NAMALWA (cell line): Measurements from ENCODE around the gene VPS51.
"Not testable (repeated sequence)": the region's sequence is repeated elsewhere in the genome, so short reads cannot be mapped to it uniquely, and the experiment has no call there.

Experiments
- DNase-seq: peaks from one replicate; pipeline ENCODE4 v3.0.0-alpha.2; 2015; ENCODE audit warnings: low spot score

VPS51 gene

DNA sequence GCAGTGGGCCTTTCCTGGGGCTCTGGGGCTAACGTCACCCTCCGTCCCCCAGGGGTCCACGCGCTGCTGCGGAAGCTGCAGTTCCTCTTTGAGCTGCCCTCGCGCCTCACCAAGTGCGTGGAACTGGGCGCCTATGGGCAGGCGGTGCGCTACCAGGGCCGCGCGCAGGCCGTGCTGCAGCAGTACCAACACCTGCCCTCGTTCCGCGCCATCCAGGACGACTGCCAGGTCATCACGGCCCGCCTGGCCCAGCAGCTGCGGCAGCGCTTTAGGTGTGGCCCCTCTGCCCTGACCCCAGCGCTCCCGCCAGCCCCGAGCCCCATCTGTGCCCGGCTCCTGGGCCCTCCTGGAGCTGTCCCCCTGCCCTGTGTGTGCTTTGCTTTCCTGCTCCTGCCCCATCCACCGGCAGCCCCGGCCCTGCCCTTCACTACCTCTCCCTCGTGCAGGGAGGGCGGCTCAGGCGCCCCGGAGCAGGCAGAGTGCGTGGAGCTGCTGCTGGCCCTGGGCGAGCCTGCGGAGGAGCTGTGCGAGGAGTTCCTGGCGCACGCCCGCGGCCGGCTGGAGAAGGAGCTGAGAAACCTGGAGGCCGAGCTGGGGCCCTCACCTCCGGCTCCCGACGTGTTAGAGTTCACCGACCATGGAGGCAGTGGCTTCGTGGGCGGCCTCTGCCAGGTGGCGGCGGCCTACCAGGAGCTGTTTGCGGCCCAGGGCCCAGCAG, 11.9 kb downstream of the VPS51 start:
- DNase-seq = no peak

GRCh38 chr11:65108469-65109123, 12.6 kb downstream of the VPS51 start:
- no peak for DNase-seq

DNA sequence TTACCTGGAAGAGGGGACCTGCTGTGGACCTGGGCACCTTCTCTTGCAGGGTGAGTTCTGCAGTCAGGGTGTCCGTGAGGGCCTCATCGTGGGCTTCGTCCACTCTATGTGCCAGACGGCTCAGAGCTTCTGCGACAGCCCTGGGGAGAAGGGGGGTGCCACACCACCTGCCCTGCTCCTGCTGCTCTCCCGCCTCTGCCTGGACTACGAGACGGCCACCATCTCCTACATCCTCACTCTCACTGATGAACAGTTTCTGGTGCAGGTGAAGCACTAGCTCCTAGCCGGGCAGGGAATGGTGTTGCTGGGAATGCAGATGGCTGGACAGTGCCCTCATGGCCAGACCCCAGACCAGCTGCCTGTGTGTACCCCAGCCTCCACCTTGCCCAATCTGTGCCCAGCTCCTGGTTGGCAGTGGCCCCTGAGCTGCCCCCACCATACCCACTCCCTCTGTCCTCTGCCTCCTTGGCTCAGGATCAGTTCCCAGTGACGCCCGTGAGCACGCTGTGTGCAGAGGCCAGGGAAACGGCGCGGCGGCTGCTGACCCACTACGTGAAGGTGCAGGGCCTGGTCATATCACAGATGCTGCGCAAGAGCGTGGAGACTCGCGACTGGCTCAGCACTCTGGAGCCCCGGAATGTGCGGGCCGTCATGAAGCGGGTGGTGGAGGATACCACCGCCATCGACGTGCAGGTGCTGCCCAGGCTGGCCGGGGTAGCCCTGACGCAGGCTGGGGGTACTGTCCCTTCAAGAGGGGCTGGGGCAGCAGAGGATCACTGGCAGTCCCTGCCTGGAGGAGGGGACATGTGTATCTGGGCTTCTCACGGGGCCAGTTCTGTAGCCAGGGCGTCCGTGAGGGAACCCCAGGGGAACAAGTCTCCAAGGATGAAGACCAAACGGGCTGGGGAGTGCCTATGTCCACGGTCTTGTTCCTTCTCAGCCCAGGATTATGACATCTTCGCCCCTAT, 13.5 kb downstream of the VPS51 start:
- no peak for DNase-seq

DNA sequence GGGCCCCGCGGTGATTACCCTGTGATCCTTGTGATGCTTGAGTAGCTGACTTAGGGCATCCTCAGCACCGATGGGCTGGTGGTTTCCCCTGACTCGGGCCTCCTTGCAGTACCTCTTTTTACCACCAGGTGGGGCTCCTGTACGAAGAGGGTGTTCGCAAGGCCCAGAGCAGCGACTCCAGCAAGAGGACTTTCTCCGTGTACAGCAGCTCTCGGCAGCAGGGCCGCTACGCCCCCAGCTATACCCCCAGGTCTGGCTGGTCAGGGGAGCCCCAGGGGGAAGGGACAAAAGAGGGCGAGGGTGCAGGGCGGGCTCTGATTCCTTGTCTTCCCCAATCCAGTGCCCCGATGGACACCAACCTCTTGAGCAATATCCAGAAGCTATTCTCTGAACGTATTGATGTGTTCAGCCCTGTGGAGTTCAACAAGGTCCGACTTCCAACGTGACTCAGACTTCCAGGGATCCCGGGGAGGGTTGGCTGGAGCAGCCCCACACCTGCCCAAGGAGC, 14.4 kb downstream of the VPS51 start:
- DNase-seq = peak; percentile 95

- DNase-seq = no peak
Observed at GRCh38 chr11:65111159-65111743, 15.2 kb downstream of the VPS51 start.

DNA sequence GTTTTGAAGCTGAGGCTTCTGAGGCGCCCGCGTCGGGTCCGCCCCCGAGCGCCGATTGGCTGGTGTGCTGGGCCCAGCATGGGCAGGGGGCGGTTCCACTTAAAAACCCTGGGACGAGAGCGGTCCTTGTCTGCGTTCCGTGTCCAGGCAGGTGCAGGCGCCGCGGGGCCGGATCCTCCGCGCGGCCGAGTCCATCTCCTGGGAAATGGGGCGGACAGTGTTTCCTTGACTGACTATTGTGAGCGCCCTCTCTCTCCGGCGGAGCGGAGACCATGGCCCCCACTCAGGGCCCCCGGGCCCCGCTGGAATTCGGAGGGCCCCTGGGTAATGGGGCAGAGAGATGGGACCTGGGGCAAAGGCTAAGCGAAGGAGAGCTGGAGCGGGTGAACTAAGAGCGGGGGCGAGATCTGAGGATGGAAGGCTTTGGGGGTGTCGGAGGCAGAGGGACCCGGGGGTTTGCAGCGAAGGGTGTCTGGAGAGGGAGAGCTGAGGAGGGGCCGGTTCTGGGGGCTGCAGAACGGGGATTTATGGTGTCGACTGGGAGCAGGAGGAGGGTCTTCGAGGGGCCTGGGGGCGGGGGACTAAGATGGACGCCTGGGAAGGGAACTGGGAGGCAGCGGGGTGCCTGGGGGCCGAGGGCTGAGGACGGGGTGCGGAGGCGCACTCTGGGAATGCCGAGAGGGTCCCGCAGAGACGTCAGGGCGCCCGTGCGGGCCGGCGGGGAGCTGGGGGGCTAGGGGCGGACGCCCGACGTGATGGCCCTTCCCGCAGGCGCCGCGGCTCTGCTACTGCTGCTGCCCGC, 15.9 kb downstream of the VPS51 start, which contains the start of gene TM7SF2:
Gene TM7SF2 (plus strand): TSS at position 129 of the 802 bp plus-strand sequence. CDS start 144 bp downstream, at position 273.
- DNase-seq = peak; percentile 97

DNA sequence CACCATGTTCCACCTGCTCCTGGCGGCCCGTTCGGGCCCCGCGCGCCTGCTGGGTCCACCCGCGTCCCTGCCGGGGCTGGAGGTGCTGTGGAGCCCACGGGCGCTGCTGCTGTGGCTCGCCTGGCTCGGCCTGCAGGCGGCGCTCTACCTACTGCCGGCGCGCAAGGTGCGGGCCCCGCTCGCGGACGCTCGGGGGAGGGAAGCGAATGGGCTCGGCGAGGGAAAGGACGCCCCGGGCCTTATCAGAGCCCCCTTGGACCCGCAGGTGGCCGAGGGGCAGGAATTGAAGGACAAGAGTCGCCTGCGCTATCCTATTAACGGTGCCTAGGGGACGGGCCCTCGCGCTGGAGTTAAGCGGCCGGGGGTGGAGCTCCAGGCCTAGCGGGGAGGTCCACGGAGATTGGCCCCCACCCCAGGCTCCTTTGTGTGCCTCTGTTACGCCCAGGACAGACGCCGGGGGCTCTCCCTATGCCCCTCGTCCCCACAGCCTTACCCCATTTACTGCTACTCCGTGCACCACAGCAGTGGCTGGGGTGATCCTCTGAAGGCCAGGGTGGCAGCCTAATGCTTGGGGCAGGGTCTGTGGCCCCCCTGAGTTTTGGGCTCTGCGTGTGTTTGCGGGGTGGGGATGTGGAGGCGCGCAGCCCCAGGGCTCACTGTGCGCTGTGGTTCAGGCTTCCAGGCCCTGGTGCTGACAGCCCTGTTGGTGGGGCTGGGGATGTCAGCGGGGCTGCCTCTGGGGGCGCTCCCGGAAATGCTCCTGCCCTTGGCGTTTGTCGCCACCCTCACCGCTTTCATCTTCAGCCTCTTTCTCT, 16.7 kb downstream of the VPS51 start:
- DNase-seq = peak; percentile 76

- peak; percentile 67 for DNase-seq
Observed at GRCh38 chr11:65113361-65113756, 17.3 kb downstream of the VPS51 start.

DNA sequence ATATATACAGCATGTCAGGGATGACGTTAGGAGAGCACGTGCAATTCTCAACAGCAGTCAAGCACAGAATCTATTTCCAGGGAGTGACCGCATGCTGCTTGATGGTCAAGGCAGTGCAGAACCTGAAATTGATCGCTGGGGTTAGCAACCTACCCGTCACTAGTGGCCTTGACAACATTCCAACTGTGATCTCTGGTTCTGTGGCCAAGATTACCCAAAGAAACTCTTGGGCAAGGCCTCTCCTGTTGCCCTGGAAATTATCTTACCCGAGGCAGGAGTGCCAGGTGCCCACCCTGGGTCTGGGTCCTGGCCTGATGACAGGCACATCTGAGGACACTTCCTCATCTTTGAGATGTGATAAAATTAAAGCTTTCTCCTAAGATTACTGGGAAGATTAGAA, 17.8 kb downstream of the VPS51 start:
- no peak for DNase-seq

- no peak for DNase-seq
Observed at GRCh38 chr11:65114538-65115171, 18.6 kb downstream of the VPS51 start.

- no peak for DNase-seq
Observed at GRCh38 chr11:65115361-65116082, 19.5 kb downstream of the VPS51 start.

DNA sequence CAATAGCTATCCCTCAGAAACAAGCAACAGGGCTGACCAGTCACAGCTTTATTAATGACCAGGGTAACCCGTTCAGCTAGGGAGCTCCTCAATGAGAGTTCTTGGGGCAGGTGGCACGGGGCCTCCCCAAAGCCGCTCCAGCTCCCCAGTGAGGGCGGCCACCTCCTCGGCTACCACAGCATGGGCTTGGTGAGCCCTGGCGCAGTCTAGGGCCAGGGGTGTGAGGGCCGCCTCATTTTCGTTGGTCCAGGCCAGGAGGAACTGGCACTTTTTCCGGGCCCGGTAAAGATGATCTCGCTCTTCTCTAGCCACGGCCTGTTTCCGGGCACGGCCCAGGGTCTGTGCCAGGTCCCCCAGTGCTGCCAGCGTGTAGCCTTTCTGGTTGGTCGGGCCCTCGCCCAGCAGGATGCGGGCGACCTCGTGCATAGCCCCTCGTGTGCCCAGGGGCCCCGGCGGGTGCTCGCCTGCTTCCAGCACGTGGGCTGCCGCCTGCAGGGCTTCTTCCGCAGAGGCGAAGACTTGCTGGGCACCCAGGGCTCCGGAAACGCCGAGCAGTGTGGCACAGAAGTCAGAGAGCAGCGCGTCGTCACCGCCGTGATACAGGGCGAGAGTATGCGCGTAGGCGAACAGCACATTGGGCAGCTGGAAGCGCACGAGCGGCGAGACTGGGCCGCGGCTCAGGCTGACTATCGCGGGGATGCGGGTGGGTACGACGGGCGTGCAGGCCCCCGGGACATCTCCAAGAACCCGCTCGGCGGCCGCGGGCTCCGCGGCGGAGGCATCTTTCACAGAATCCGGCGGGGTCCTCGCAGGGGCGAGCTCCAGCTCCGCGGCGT, 20.6 kb downstream of the VPS51 start:
- DNase-seq = no peak

GRCh38 chr11:65117206-65118096, 21.4 kb downstream of the VPS51 start, which contains the start of gene ZNHIT2:
TSS of gene ZNHIT2 (minus strand) at chr11:65117701. CDS start at chr11:65117653, 48 bp downstream.
- peak; percentile 99 for DNase-seq

GRCh38 chr11:65118097-65118837, 22.3 kb downstream of the VPS51 start:
- DNase-seq = no peak

DNA sequence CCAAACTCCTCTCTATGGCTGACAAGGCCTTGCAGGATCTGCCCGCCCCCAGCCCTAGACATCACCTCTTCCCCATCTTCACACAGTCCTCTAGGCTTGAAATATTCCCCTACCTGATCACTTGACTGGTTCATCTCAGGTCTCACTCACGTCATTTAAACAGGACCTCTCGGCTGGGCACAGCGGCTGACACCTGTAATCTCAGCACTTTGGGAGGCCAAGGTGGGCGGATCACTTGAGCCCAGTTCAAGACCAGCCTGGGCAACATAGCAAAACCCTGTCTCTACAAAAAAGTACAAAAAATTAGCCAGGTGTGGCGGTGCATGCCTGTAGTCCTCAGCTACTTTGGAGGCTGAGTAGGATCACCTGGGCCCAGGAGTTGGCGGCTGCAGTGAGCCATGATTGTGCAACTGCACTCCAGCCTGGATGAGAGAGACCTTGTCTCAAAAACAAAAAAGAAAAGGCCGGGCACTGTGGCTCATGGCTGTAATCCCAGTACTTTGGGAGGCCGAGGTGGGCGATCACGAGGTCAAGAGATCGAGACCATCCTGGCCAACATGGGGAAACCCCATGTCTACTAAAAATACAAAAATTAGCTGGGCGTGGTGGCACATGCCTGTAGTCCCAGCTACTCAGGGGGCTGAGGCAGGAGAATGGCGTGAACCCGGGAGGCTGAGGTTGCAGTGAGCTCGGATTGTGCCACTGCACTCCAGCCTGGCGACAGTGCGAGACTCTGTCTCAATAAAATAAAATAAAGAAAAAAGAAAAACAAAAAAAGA, 23.1 kb downstream of the VPS51 start:
- DNase-seq = not testable (repeated sequence)
